Ramos (cell line): ENCODE measurements around the gene MCM6.

Experiments
- in situ Hi-C: fragments of 300-500 bp; cut with MboI; formaldehyde crosslinking; loops from one replicate; pipeline ENCODE4 v1.14.3; 2022; ENCODE audit warnings: low sequenced_read_pairs; ENCODE audit not compliant: unreplicated experiment

The MCM6 gene

DNA sequence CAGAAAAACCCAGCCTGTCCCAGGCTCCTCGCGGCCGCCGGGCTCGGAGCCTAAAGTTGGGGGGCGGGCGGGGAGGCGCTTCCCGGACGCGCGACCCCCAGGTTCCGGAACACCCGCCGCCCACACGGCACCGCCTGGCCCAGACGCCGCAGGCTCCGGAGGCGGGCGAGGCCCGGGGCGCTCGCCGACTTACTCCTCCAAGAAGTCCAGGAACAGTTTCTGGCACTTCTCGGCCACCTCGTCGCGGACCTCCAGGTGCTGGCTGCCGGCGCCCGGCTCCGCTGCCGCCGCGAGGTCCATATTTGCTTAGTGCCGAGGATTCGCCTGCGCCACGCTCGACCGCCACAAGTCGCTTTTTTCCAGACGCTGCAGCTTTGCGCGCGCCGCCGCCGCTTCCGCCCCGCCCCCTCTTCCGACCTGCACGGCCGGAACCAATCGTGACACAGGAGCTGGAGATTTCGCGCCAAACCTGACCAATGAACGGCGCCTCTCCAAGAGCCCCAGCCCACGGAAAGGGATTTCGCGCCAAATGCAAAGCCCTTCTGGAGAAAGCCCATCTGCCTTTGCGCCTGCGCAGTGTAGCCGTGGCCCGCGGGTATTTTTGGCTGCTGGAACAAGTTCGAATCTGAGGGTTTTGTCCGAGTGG, at the start of gene MCM6:
TSS of gene MCM6 (minus strand) at position 378 of the 646 bp plus-strand sequence. CDS start at position 300, 78 bp downstream.
- in situ Hi-C loops = loop anchor here (25.0 kb wide), 2 partner anchors 861 to 1961 kb away; no protein-coding TSS in a partner anchor

GRCh38 chr2:135925571-135925970, 49.3 kb upstream of the MCM6 start:
- in situ Hi-C loops = no loop called here

GRCh38 chr2:135916207-135916606, 40.0 kb upstream of the MCM6 start:
- in situ Hi-C loops = loop anchor here (5.0 to 10.0 kb wide), 3 partner anchors 199 to 461 kb away; partner anchors contain the start of gene CXCR4

GRCh38 chr2:135914485-135914884, 38.2 kb upstream of the MCM6 start:
- in situ Hi-C loops = loop anchor here (10.0 kb wide), 2 partner anchors 200 to 340 kb away; partner anchors contain the start of gene CXCR4

DNA sequence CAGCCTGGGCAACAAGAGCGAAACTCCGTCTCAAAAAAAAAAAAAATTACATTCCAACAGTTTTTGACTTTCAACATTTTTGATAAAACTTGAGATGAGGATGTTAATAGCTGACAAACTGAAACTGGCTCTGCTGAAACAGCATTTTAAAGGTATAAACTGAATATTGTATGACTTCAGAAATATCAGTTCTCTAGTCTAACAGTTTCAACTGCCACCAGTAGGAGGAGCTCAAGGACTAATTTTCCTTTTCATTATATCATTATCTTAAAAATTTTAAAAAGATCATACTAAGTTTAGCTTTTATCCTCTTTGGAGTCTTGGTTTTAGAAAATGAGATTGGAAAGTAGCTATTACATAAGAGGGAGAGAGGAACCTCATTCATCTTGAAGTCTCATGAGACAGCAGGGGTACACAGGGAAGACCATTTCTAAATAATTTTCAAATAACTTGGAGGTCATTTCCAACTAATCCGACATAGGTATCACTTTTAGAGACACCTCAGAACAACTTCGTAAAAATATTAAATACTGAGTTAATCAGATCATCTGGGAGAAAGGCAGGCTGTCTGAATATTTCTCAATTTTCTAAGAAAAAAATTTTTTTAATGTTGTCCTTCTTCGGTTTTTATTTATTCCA, 37.6 kb upstream of the MCM6 start:
- in situ Hi-C loops = loop anchor here (10.0 kb wide), 2 partner anchors 201 to 341 kb away; partner anchors contain the start of gene CXCR4

- in situ Hi-C loops = loop anchor here (10.0 kb wide), 2 partner anchors 205 to 345 kb away; partner anchors contain the start of gene CXCR4
Measured at GRCh38 chr2:135909976-135910375, 33.7 kb upstream of the MCM6 start.

GRCh38 chr2:135905679-135906078, 29.4 kb upstream of the MCM6 start:
- in situ Hi-C loops = no loop called here

GRCh38 chr2:135904341-135904989, 28.2 kb upstream of the MCM6 start:
- in situ Hi-C loops = no loop called here

DNA sequence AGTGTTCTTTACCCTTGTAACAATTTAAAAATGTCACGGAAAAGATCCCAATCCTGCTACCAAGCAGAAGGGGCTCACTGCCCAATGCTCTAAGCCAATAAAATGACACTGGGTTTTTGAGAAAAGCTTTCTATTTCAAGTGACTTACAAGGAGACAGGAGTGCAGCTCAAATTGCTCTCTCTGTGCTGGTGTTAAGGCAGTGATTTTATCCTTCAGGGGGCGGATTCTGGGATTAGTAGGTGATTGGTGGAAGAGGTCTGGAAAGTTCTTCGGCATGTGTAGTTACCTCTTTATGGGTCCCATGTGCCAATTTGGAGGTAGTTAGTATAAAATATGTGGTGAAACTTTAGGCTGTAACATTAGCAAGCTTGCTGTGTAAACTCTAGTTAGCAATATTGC, 27.4 kb upstream of the MCM6 start:
- in situ Hi-C loops = no loop called here

DNA sequence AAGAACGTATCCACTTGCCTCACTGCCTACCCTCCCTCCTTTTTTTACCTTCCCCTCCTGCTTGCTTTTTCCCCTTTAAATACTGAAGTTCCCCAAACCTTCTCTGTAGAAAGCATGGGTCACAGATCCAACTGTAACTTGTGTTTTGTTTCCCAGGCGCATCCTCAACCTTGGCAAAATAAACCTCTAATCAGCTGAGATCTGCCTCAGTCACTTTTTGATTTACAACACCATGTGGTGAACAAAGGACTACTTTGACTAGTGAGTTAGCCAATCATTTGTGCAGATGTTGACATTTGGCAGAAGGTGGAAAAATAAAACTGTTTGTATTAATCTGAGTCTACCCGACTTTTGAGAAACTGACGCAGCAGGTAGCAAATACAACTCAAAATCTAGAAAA, 23.3 kb upstream of the MCM6 start:
- in situ Hi-C loops = loop anchor here (25.0 kb wide), 2 partner anchors 838 to 1938 kb away; no protein-coding TSS in a partner anchor

GRCh38 chr2:135898234-135898786, 22.1 kb upstream of the MCM6 start:
- in situ Hi-C loops = loop anchor here (25.0 kb wide), 2 partner anchors 839 to 1939 kb away; no protein-coding TSS in a partner anchor

DNA sequence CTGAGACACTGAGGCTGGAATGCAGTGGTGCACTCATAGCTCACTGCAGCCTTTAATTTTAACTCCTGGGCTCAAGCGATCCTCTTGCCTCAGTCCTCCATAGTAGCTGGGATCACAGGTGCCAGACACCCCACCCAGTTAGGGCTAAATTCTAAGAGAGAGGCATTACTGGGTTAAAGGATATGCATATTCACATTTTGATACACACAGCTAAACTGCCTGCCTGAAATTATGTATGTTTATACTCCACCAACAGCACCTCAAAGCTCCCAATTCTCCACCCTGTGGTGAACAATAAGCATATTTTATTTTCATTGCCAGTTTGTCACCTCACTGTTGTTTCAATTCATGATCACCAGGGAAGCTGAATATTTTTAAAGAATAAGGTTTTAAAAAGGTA, 18.7 kb upstream of the MCM6 start:
- in situ Hi-C loops = loop anchor here (25.0 kb wide), 2 partner anchors 842 to 1942 kb away; no protein-coding TSS in a partner anchor

DNA sequence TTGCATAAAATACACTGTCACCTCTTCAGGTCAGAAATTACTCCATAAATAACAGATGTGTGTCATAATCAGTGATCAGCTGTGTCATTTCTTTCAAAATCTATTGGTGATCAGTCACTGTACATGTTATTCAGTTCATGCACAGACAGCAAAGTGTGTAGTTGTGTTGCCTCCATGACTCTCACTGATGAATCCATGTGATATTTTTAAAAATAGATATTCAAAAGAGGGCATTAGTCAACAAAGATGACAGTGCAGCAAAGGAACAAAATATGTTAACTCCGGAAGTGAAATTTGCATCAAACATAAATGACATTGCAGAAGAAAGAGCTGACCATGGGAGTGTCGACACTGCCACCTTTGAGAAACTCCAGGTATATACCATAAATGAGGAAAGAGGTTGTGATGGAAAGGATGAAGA, 17.1 kb upstream of the MCM6 start:
- in situ Hi-C loops = loop anchor here (25.0 kb wide), 2 partner anchors 844 to 1944 kb away; no protein-coding TSS in a partner anchor

GRCh38 chr2:135890835-135891234, 14.6 kb upstream of the MCM6 start:
- in situ Hi-C loops = loop anchor here (25.0 kb wide), 2 partner anchors 846 to 1946 kb away; no protein-coding TSS in a partner anchor

GRCh38 chr2:135890149-135890548, 13.9 kb upstream of the MCM6 start:
- in situ Hi-C loops = loop anchor here (25.0 kb wide), 2 partner anchors 847 to 1947 kb away; no protein-coding TSS in a partner anchor

- in situ Hi-C loops = loop anchor here (25.0 kb wide), 2 partner anchors 849 to 1949 kb away; no protein-coding TSS in a partner anchor
Measured at GRCh38 chr2:135888587-135888986, 12.3 kb upstream of the MCM6 start.

DNA sequence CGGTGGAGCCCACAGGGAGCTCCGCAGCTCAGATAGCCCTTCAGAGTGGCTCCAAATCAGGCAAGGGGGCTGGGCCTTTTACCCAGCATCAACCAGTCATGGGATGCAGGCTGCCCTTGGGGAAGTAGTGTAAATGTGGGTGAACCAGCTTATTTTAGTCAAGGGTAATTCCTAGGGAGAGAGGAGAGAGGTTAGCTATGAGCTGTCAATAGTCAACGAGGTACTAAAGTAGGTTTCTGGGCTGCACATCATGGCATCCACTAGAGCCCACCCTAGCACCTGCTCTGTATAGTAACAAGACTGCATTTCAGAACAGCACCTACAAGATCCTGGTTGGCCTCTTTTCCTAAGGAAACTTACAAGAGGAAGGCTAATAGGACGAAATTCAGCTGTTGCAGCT, 9.5 kb upstream of the MCM6 start:
- in situ Hi-C loops = loop anchor here (25.0 kb wide), 2 partner anchors 852 to 1952 kb away; no protein-coding TSS in a partner anchor

GRCh38 chr2:135882415-135882814, 6.2 kb upstream of the MCM6 start:
- in situ Hi-C loops = loop anchor here (25.0 kb wide), 2 partner anchors 855 to 1955 kb away; no protein-coding TSS in a partner anchor

DNA sequence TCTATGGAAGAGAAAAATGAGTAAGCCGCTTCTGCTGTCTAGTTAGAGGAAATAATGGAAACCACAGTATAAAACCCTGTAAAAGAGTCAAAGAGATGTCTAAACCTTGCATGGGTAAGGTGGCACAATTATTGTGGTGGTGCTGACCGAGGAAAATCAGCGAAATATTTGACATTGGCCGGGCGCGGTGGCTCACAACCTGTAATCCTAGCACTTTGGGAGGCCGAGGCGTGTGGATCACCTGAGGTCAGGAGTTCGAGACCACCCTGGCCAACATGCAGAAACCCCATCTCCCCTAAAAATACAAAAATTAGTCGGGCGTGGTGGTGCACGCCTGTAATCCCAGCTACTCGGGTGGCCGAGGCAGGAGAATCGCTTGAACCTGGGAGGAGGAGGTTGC, 527 bp upstream of the MCM6 start:
- in situ Hi-C loops = loop anchor here (25.0 kb wide), 2 partner anchors 861 to 1961 kb away; no protein-coding TSS in a partner anchor
